CD4-positive, alpha-beta memory T cell (primary cell): ENCODE data around the gene EXOC5. TPM values are rescaled to one million over a fixed set of nuclear protein-coding genes. Genes with fewer than 3 reads are reported as not detected.

Source experiments
- polyA plus RNA-seq, 2 donors: library from polyadenylated mRNA; unstranded; fragments of 300-500 nt; fragmentation: Illumina TruSeq; gene quantifications; one replicate each; pipeline ENCODE4 v1.2.3, GENCODE V29; 2021
- total RNA-seq, 2 experiments: library from RNA; stranded (reverse); gene quantifications; one replicate each; pipeline ENCODE4 v1.2.3, GENCODE V29; 2021

EXOC5 gene
- total and polyA plus RNA-seq, 4 experiments from 2014 or later: 48.3 to 66.3 (median 50.6) TPM

Other genes starting within 250 kb of the EXOC5 start
- gene AP5M1, start 66 bp upstream of the EXOC5 start, total RNA-seq: 10 to 100 TPM; 49.5 to 57.5 TPM
- 10 to 100 TPM; 39.0 to 48.2 TPM for gene AP5M1, start 66 bp upstream of the EXOC5 start, polyA plus RNA-seq
- gene NAA30, start 121.7 kb upstream of the EXOC5 start, total RNA-seq: 10 to 100 TPM; 18.6 to 21.8 TPM
- 10 to 100 TPM in 1 of 2 donors, 1 to 10 TPM in 1; 10.0 to 13.6 TPM for gene NAA30, start 121.7 kb upstream of the EXOC5 start, polyA plus RNA-seq
- gene CCDC198, start 225.0 kb upstream of the EXOC5 start, total RNA-seq: not detected
- not detected for gene CCDC198, start 225.0 kb upstream of the EXOC5 start, polyA plus RNA-seq